SK-N-SH (cell line): ENCODE measurements around the gene SNX6. TPM values are rescaled to one million over a fixed set of nuclear protein-coding genes. Genes with fewer than 3 reads are reported as not detected.

Experiments used
- CTCF ChIA-PET: fragments of 300-600, 350-600 bp; formaldehyde crosslinking; extraction: SDS; loops from one replicate; lab custom pipeline; 2021; lab: Yijun Ruan, JAX
- POLR2A ChIA-PET: fragments of 350-600 bp; sonication (Branson Sonifier 250); formaldehyde crosslinking; extraction: SDS; loops from one replicate; lab custom pipeline; 2020; ENCODE audit warnings: antibody characterized with exemption, inconsistent platforms; lab: Yijun Ruan, JAX
- DNase-seq: peaks from one replicate; pipeline ENCODE4 v3.0.0; 2012
- H2AFZ ChIP-seq: fragments of 200-600 bp; sonication (generic); 2 replicates; pipeline ENCODE4 v1.8.1; 2016; ENCODE audit warnings: antibody characterized with exemption, mild to moderate bottlenecking, low read depth
- H3F3A ChIP-seq: fragments of 200-600 bp; sonication (generic); replicated peaks from 2 replicates; pipeline ENCODE3; 2016; ENCODE audit warnings: antibody characterized with exemption, mild to moderate bottlenecking; ENCODE audit not compliant: insufficient read depth
- H3K27ac ChIP-seq, 2 experiments: fragments of 200-500 bp in 1 of 2; fragments of 200-600 bp in 1 of 2; sonication (Bioruptor generic) in 1 of 2; sonication (generic), shearing (Covaris generic) in 1 of 2; 2 replicates each; pipeline versions ENCODE4 v1.5.1 to v1.6.1; 2014 to 2016; ENCODE audit warnings: low read depth in 2 of 2, inconsistent platforms in 1 of 2, low read length in 1 of 2, mild to moderate bottlenecking in 1 of 2, mixed read lengths in 1 of 2
- H3K27me3 ChIP-seq: fragments of 200-600 bp; sonication (generic), shearing (Covaris generic); 2 replicates; pipeline ENCODE4 v1.6.1; 2016; ENCODE audit warnings: mixed run types; ENCODE audit not compliant: insufficient read depth
- H3K36me3 ChIP-seq, 2 experiments: fragments of 200-500 bp in 1 of 2; fragments of 200-600 bp in 1 of 2; sonication (Bioruptor generic) in 1 of 2; sonication (generic) in 1 of 2; replicated peaks in 1 of 2; 2 replicates each; pipeline versions ENCODE3 to v1.5.1; 2014 to 2016; ENCODE audit warnings: low read length in 1 of 2, mild to moderate bottlenecking in 1 of 2; ENCODE audit not compliant: insufficient read depth in 2 of 2, control insufficient read depth in 1 of 2
- H3K4me1 ChIP-seq, 2 experiments: fragments of 200-500 bp in 1 of 2; fragments of 200-600 bp in 1 of 2; sonication (Bioruptor generic) in 1 of 2; sonication (generic), shearing (Covaris generic) in 1 of 2; 2 replicates each; pipeline versions ENCODE4 v1.5.1 to v1.6.1; 2014 to 2016; ENCODE audit warnings: low read depth in 1 of 2, low read length in 1 of 2, mixed run types in 1 of 2; ENCODE audit not compliant: insufficient read depth in 2 of 2, control insufficient read depth in 1 of 2
- H3K4me2 ChIP-seq: fragments of 200-600 bp; sonication (generic), shearing (Covaris generic); 2 replicates; pipeline ENCODE4 v1.6.1; 2017; ENCODE audit warnings: mixed run types
- H3K4me3 ChIP-seq, 2 experiments: fragments of 200-500 bp in 1 of 2; fragments of 200-600 bp in 1 of 2; sonication (Bioruptor generic) in 1 of 2; sonication (generic), shearing (Covaris generic) in 1 of 2; 2 replicates each; pipeline versions ENCODE4 v1.5.1 to v1.8.1; 2014 to 2016; ENCODE audit warnings: low read depth in 2 of 2, inconsistent platforms in 1 of 2, low read length in 1 of 2, mild to moderate bottlenecking in 1 of 2, mixed read lengths in 1 of 2, moderate library complexity in 1 of 2
- H3K79me2 ChIP-seq: fragments of 200-600 bp; sonication (generic); 2 replicates; pipeline ENCODE4 v1.8.1; 2017; ENCODE audit warnings: mild to moderate bottlenecking; ENCODE audit not compliant: insufficient read depth
- H3K9ac ChIP-seq: fragments of 200-600 bp; sonication (generic); 2 replicates; pipeline ENCODE4 v1.6.1; 2017; ENCODE audit warnings: mixed run types
- H3K9me2 ChIP-seq: fragments of 200-600 bp; sonication (generic); 2 replicates; pipeline ENCODE4 v1.6.1; 2017; ENCODE audit warnings: mixed run types
- H3K9me3 ChIP-seq: fragments of 200-600 bp; sonication (generic); 2 replicates; pipeline ENCODE4 v1.6.1; 2017; ENCODE audit warnings: mixed run types, mild to moderate bottlenecking, moderate library complexity
- H4K20me1 ChIP-seq: fragments of 200-600 bp; sonication (generic); 2 replicates; pipeline ENCODE4 v1.6.1; 2017; ENCODE audit warnings: mild to moderate bottlenecking, mixed run types; ENCODE audit not compliant: insufficient read depth
- CHD2 ChIP-seq: fragments of 150-350 bp; IDR thresholded peaks from 2 replicates; pipeline ENCODE4 v1.6.1; 2018; ENCODE audit warnings: low read length; ENCODE audit not compliant: partially characterized antibody
- CTCF ChIP-seq: fragments of 200-600 bp; sonication (generic); IDR thresholded peaks from 2 replicates; pipeline ENCODE4 v1.6.1; 2017; ENCODE audit warnings: antibody characterized with exemption, mild to moderate bottlenecking, moderate library complexity
- ELF1 ChIP-seq: IDR thresholded peaks from 2 replicates; pipeline ENCODE4 v1.4.0; 2012
- EZH2phosphoT487 ChIP-seq: fragments of 200-600 bp; sonication (generic); IDR thresholded peaks from 2 replicates; pipeline ENCODE4 v1.6.1; 2017; ENCODE audit warnings: low read depth, mixed run types, mild to moderate bottlenecking, antibody characterized with exemption, moderate library complexity, borderline replicate concordance
- FOSL2 ChIP-seq: IDR thresholded peaks from 2 replicates; pipeline ENCODE4 v1.4.0; 2012; ENCODE audit warnings: low read depth, mild to moderate bottlenecking, moderate library complexity, borderline replicate concordance
- FOXJ3 ChIP-seq: sonication (generic); formaldehyde crosslinking; IDR thresholded peaks from 2 replicates; pipeline ENCODE4 v1.5.1; 2020; ENCODE audit warnings: mild to moderate bottlenecking, missing genetic modification reagents
- FOXM1 ChIP-seq: IDR thresholded peaks from 2 replicates; pipeline ENCODE4 v1.4.0; 2012; ENCODE audit warnings: low read depth, mild to moderate bottlenecking
- GABPA ChIP-seq: IDR thresholded peaks from 2 replicates; pipeline ENCODE4 v1.4.0; 2012; ENCODE audit warnings: low read depth, mild to moderate bottlenecking
- IRF3 ChIP-seq: fragments of 150-350 bp; IDR thresholded peaks from 2 replicates; pipeline ENCODE4 v1.6.1; 2016; ENCODE audit warnings: mild to moderate bottlenecking, low read depth, low read length
- MAX ChIP-seq: IDR thresholded peaks from 2 replicates; pipeline ENCODE4 v1.4.0; 2012; ENCODE audit warnings: low read depth
- MEF2A ChIP-seq: IDR thresholded peaks from 2 replicates; pipeline ENCODE4 v1.4.0; 2012; ENCODE audit warnings: low read depth, borderline replicate concordance
- NRF1 ChIP-seq: IDR thresholded peaks from 2 replicates; pipeline ENCODE4 v1.6.1; 2012; ENCODE audit warnings: low read depth, mild to moderate bottlenecking, low read length
- POLR2AphosphoS5 ChIP-seq: IDR thresholded peaks from 2 replicates; pipeline ENCODE4 v1.6.1; 2012; ENCODE audit warnings: low read depth, low read length
- RAD21 ChIP-seq: IDR thresholded peaks from 2 replicates; pipeline ENCODE4 v1.6.1; 2012; ENCODE audit warnings: mild to moderate bottlenecking, low read length
- RFX5 ChIP-seq: IDR thresholded peaks from 2 replicates; pipeline ENCODE4 v1.6.1; 2012; ENCODE audit warnings: mild to moderate bottlenecking, improper control_type of control experiment, low read length
- SIN3A ChIP-seq: IDR thresholded peaks from 2 replicates; pipeline ENCODE4 v1.6.1; 2012; ENCODE audit warnings: low read depth, mild to moderate bottlenecking, low read length, moderate library complexity, borderline replicate concordance
- TAF1 ChIP-seq: IDR thresholded peaks from 2 replicates; pipeline ENCODE4 v1.6.1; 2012; ENCODE audit warnings: low read depth, mild to moderate bottlenecking, low read length, moderate library complexity, borderline replicate concordance
- TCF12 ChIP-seq: IDR thresholded peaks from 2 replicates; pipeline ENCODE4 v1.4.0; 2012
- TEAD4 ChIP-seq: IDR thresholded peaks from 2 replicates; pipeline ENCODE4 v1.4.0; 2012; ENCODE audit warnings: mild to moderate bottlenecking, borderline replicate concordance; ENCODE audit not compliant: insufficient read depth
- USF1 ChIP-seq: IDR thresholded peaks from 2 replicates; pipeline ENCODE4 v1.4.0; 2012; ENCODE audit warnings: low read depth, borderline replicate concordance
- USF2 ChIP-seq: fragments of 150-350 bp; IDR thresholded peaks from 2 replicates; pipeline ENCODE4 v1.6.1; 2017; ENCODE audit warnings: antibody characterized with exemption, low read length, low read depth, borderline replicate concordance
- WGBS: methylation state at CpG from one replicate; pipeline ENCODE4 v1.1.6; 2017; ENCODE audit warnings: low lambda C conversion rate; 5-methylcytosine and 5-hydroxymethylcytosine counted together
- polyA plus RNA-seq, 3 experiments: library from polyadenylated mRNA; depleted of rRNA; stranded (reverse); fragments of >200 nt; gene quantifications; 2 replicates each; pipeline ENCODE4 v1.2.3, GENCODE V29; 2012
- TF ChIP-seq, protein P1 (sequence below): IDR thresholded peaks from 2 replicates; pipeline ENCODE4 v1.4.0; 2012; ENCODE audit warnings: low read depth, borderline replicate concordance

The SNX6 gene
- polyA plus RNA-seq, 1 of the 3 experiments (the other 2 are of a cell fraction), result 33.1 TPM

DNA sequence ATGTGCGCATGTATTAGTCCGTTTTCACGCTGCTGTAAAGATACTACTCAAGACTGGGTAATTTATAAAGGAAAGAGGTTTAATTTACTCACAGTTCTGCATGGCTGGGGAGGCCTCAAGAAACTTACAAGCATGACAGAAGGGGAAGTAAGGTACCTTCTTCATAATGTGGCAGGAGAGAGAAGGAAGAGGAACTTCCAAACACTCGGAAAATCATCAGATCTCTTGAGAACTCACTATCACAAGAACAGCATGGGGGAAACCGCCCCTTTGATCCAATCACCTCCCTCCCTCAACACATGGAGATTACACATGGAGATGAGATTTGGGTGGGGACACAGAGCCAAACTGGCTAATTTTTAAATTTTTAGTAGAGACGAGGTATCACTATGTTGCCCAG is 41.8 kb upstream of the SNX6 start:
- H2AFZ ChIP-seq, result no peak overlapping the region
- no peak overlapping the region for H3K4me3 ChIP-seq
- no peak overlapping the region for H3K9ac ChIP-seq
- TF ChIP-seq ELF1 (no peak), TAF1 (no peak), MAX (no peak), GABPA (no peak), SIN3A (no peak), CHD2 (no peak)
- H3K4me2 ChIP-seq, result no peak overlapping the region
- no peaks in the 10 kb centered on the region for H3K79me2 ChIP-seq
- WGBS, result 50% methylated on average over 6 of the region's 6 CpGs
- no peaks in the 10 kb centered on the region for H3K27me3 ChIP-seq
- no peak for DNase-seq
- H3K9me3 ChIP-seq, result no peaks in the 10 kb centered on the region
- H3K36me3 ChIP-seq, result no peaks in the 10 kb centered on the region
- no peaks in the 10 kb centered on the region for H4K20me1 ChIP-seq
- H3F3A ChIP-seq, result peaks cover 6% of the 10 kb centered on the region
- no peaks in the 10 kb centered on the region for H3K9me2 ChIP-seq
- ChIA-PET CTCF (interaction anchor here (1.0 to 7.1 kb wide), 9 partner anchors 12 to 741 kb away, joined by 3 to 107 read pairs (median 5); partner anchors contain the start of gene CFL2), POLR2A (no interaction called here)
- H3K4me1 ChIP-seq, result peaks cover 0 to 3% of the 10 kb centered on the region in 2 experiments; a peak in 2 of 4 replicates
- H3K27ac ChIP-seq, result no peak overlapping the region

- H3K27me3 ChIP-seq, result no peaks in the 10 kb centered on the region
- no peak overlapping the region for H3K4me3 ChIP-seq
- H3K4me2 ChIP-seq, result no peak overlapping the region
- 90% methylated on average over 1 of the region's 2 CpGs for WGBS
- no peak overlapping the region for H2AFZ ChIP-seq
- no peaks in the 10 kb centered on the region for H4K20me1 ChIP-seq
- no peaks in the 10 kb centered on the region for H3K9me3 ChIP-seq
- no peaks in the 10 kb centered on the region for H3K36me3 ChIP-seq
- CTCF ChIA-PET, result interaction anchor here (7.1 kb wide), 1 partner anchor 56 kb away, joined by 107 read pairs; no protein-coding TSS in a partner anchor
- POLR2A ChIA-PET, result no interaction called here
- no peaks in the 10 kb centered on the region for H3K79me2 ChIP-seq
- no peaks in the 10 kb centered on the region for H3K9me2 ChIP-seq
- H3K4me1 ChIP-seq, result peaks cover 0 to 19% of the 10 kb centered on the region in 2 experiments; a peak in 3 of 4 replicates
- peaks cover 17% of the 10 kb centered on the region for H3F3A ChIP-seq
- no peak overlapping the region for H3K9ac ChIP-seq
- no peak overlapping the region for H3K27ac ChIP-seq
- DNase-seq, result no peak
- TF ChIP-seq ELF1 (no peak), FOXM1 (no peak), RAD21 (no peak), FOSL2 (no peak), NRF1 (no peak), POLR2AphosphoS5 (no peak), RFX5 (no peak), GABPA (no peak), SIN3A (no peak), CTCF (no peak), USF2 (no peak), FOXJ3 (CRISPR knock-in tag) (no peak), TEAD4 (no peak), EZH2phosphoT487 (no peak), IRF3 (no peak), TCF12 (no peak), USF1 (no peak), MEF2A (no peak)
- TF ChIP-seq, protein P1, sequence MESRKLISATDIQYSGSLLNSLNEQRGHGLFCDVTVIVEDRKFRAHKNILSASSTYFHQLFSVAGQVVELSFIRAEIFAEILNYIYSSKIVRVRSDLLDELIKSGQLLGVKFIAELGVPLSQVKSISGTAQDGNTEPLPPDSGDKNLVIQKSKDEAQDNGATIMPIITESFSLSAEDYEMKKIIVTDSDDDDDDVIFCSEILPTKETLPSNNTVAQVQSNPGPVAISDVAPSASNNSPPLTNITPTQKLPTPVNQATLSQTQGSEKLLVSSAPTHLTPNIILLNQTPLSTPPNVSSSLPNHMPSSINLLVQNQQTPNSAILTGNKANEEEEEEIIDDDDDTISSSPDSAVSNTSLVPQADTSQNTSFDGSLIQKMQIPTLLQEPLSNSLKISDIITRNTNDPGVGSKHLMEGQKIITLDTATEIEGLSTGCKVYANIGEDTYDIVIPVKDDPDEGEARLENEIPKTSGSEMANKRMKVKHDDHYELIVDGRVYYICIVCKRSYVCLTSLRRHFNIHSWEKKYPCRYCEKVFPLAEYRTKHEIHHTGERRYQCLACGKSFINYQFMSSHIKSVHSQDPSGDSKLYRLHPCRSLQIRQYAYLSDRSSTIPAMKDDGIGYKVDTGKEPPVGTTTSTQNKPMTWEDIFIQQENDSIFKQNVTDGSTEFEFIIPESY, result no peak
These were observed 38.2 kb upstream of the SNX6 start for GRCh38 chr14:34668111-34668510.
